Measurements from ENCODE around the gene MRPS23.

Gene MRPS23

GRCh38 chr17:57874058-57874419, 24.2 kb upstream of the MRPS23 start:
- H3K4me3 ChIP-seq (ENCODE audit: low read depth, low read length), result no peak overlapping the region
- no peak for DNase-seq (ENCODE audit: low read depth)
- no peak for TF ChIP-seq CTCF (IDR thresholded peaks at IDR 0.05; ENCODE audit: insufficient read depth, low read depth, low read length, missing control alignments)

GRCh38 chr17:57873261-57874057, 23.6 kb upstream of the MRPS23 start:
- no peak for TF ChIP-seq CTCF (IDR thresholded peaks at IDR 0.05; ENCODE audit: insufficient read depth, low read depth, low read length, missing control alignments)
- H3K4me3 ChIP-seq (ENCODE audit: low read depth, low read length), result no peak overlapping the region
- DNase-seq (ENCODE audit: low read depth), result no peak

- no peak overlapping the region for H3K4me3 ChIP-seq (ENCODE audit: low read depth, low read length)
- TF ChIP-seq CTCF (IDR thresholded peaks at IDR 0.05; ENCODE audit: insufficient read depth, low read depth, low read length, missing control alignments), result no peak
- DNase-seq (ENCODE audit: low read depth), result no peak
Measured at GRCh38 chr17:57872536-57872935, 22.7 kb upstream of the MRPS23 start.

GRCh38 chr17:57871863-57872262, 22.0 kb upstream of the MRPS23 start:
- no peak for TF ChIP-seq CTCF (IDR thresholded peaks at IDR 0.05; ENCODE audit: insufficient read depth, low read depth, low read length, missing control alignments)
- H3K4me3 ChIP-seq (ENCODE audit: low read depth, low read length), result no peak overlapping the region
- DNase-seq (ENCODE audit: low read depth), result no peak

GRCh38 chr17:57871155-57871554, 21.3 kb upstream of the MRPS23 start:
- no peak for TF ChIP-seq CTCF (IDR thresholded peaks at IDR 0.05; ENCODE audit: insufficient read depth, low read depth, low read length, missing control alignments)
- no peak for DNase-seq (ENCODE audit: low read depth)
- no peak overlapping the region for H3K4me3 ChIP-seq (ENCODE audit: low read depth, low read length)

- no peak for TF ChIP-seq CTCF (IDR thresholded peaks at IDR 0.05; ENCODE audit: insufficient read depth, low read depth, low read length, missing control alignments)
- DNase-seq (ENCODE audit: low read depth), result no peak
- H3K4me3 ChIP-seq (ENCODE audit: low read depth, low read length), result no peak overlapping the region
Measured at GRCh38 chr17:57870283-57870635, 20.4 kb upstream of the MRPS23 start.

Data from GM12865 (cell line).